Vagina (tissue), 2 donors: ENCODE data around the gene GYPC. TPM values are rescaled to one million over a fixed set of nuclear protein-coding genes. Genes with fewer than 3 reads are reported as not detected.
A peak's percentile ranks its signal among the peaks of the same experiment; 100 is the strongest.
"Not testable (repeated sequence)": the region's sequence is repeated elsewhere in the genome, so short reads cannot be mapped to it uniquely, and the experiment has no call there.

Experiments
- DNase-seq, 2 donors: peaks; one replicate each; pipeline ENCODE4 v3.0.0-alpha.2; 2017; ENCODE audit errors: extremely low spot score in 2 of 2
- H3K27ac ChIP-seq: fragments of 200-600 bp; sonication (generic); one replicate; pipeline ENCODE4 v1.5.1; 2019
- H3K27me3 ChIP-seq: fragments of 200-600 bp; sonication (generic); one replicate; pipeline ENCODE4 v1.5.1; 2019
- H3K36me3 ChIP-seq, 2 donors: fragments of 200-600 bp; sonication (generic); one replicate each; pipeline ENCODE4 v1.5.1; 2017 to 2019
- H3K4me1 ChIP-seq: fragments of 200-600 bp; sonication (generic); one replicate; pipeline ENCODE4 v1.5.1; 2019
- H3K4me3 ChIP-seq, 2 donors: fragments of 200-600 bp; sonication (generic); 1 replicate in 1 of 2; 2 replicates in 1 of 2; pipeline ENCODE4 v1.5.1; 2016 to 2019
- H3K9me3 ChIP-seq: fragments of 200-600 bp; sonication (generic); one replicate; pipeline ENCODE4 v1.5.1; 2019
- POLR2A ChIP-seq, 2 donors: fragments of 450-650 bp; IDR thresholded peaks; one replicate each; pipeline ENCODE4 v1.6.1; 2017; ENCODE audit warnings: antibody characterized with exemption in 2 of 2, mild to moderate bottlenecking in 2 of 2, moderate library complexity in 2 of 2
- POLR2AphosphoS5 ChIP-seq, 2 donors: sonication (generic); formaldehyde crosslinking; IDR thresholded peaks; one replicate each; pipeline ENCODE4 v1.9.0; 2017; ENCODE audit warnings: antibody characterized with exemption in 2 of 2, mild to moderate bottlenecking in 2 of 2, low read depth in 1 of 2; ENCODE audit not compliant: insufficient read depth in 1 of 2
- intact Hi-C: fragments of 100-400 bp; cut with DNase I; formaldehyde crosslinking; loops from one replicate; pipeline ENCODE4 v1.15.1; 2023
- total RNA-seq: library from RNA; depleted of rRNA; stranded (reverse); fragments of >200 nt; gene quantifications from one replicate; pipeline ENCODE4 v1.2.3, GENCODE V29; 2016
- TF ChIP-seq, protein P1 (sequence below), 3 experiments: fragments of 450-650 bp in 2 of 3; fragments of 200-600 bp in 1 of 3; sonication (generic) in 1 of 3; IDR thresholded peaks; one replicate each; pipeline ENCODE4 v1.5.1; 2017 to 2019; ENCODE audit warnings: antibody characterized with exemption in 3 of 3, mild to moderate bottlenecking in 2 of 3, moderate library complexity in 2 of 3

Gene GYPC
- total RNA-seq, 1 donor from 2014 or later = 84.2 TPM

DNA sequence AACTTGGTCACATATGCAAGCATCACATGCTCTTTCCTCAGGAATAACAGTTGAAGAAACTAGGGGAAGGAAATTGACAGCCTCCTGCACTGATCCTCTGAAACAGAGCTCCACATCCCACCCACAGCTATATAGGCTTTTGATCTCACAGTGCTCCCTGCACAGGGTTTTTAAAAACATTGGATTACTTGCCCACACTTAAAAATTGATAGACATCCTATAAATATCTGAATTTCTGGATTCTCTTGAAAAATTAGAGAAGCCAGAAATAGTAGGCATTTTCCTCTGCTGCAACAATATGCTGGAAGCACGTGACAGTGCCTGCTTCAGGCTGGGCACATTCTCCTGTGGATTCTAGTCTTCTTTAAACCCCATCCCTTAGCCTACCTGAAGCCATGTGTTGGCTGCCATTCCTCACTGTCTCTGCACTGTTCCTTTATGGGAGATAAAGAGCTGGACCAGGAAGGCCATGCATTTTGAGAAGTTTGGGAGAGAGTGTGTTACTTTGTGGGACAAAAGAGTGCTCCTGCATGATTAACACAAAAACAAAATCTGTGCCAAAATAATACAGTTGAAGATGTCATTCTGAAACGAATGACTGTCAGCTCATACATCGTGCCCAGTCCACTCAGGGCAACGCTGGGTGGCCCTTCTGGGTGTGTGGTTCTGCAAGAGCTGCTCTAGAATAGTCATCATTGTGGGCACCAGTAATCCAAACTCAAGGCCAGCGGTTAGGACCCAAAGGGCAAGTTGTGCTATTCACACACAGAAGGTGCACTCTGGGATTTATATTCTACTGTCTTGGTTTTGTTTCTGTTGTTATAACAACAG, 59.8 kb downstream of the GYPC start:
- DNase-seq = peak; percentile 4 to 37
- no peak overlapping the region for H3K4me3 ChIP-seq
- intact Hi-C loops = no loop called here
- no peak for TF ChIP-seq POLR2AphosphoS5 (IDR thresholded peaks at IDR 0.05; ENCODE audit: insufficient read depth in 1 of 2, low read depth in 1 of 2)
- TF ChIP-seq, protein P1, sequence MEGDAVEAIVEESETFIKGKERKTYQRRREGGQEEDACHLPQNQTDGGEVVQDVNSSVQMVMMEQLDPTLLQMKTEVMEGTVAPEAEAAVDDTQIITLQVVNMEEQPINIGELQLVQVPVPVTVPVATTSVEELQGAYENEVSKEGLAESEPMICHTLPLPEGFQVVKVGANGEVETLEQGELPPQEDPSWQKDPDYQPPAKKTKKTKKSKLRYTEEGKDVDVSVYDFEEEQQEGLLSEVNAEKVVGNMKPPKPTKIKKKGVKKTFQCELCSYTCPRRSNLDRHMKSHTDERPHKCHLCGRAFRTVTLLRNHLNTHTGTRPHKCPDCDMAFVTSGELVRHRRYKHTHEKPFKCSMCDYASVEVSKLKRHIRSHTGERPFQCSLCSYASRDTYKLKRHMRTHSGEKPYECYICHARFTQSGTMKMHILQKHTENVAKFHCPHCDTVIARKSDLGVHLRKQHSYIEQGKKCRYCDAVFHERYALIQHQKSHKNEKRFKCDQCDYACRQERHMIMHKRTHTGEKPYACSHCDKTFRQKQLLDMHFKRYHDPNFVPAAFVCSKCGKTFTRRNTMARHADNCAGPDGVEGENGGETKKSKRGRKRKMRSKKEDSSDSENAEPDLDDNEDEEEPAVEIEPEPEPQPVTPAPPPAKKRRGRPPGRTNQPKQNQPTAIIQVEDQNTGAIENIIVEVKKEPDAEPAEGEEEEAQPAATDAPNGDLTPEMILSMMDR (IDR thresholded peaks at IDR 0.05) = no peak
- TF ChIP-seq POLR2A (IDR thresholded peaks at IDR 0.05) = no peak
- H3K27ac ChIP-seq = no peak overlapping the region
- H3K4me1 ChIP-seq = no peaks in the 10 kb centered on the region
- no peaks in the 10 kb centered on the region for H3K9me3 ChIP-seq
- no peaks in the 10 kb centered on the region for H3K36me3 ChIP-seq
- H3K27me3 ChIP-seq = no peaks in the 10 kb centered on the region

DNA sequence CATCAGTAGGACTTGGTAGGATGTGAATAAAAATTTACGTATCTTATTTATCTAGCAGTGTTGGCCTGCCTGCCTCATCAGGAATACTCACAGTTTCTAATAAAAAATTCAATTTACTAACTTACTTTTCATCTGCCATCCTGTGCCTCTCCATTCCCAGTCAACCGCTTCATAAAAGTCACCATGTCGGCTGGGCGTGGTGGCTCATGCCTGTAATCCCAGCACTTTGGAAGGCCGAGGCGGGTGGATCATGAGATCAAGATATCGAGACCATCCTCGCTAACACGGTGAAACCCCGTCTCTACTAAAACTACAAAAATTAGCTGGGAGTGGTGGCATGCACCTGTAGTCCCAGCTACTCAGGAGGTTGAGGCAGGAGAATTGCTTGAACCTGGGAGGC, 61.3 kb downstream of the GYPC start:
- intact Hi-C loops, H3K27ac ChIP-seq, H3K36me3 ChIP-seq, H3K4me1 ChIP-seq, DNase-seq, H3K4me3 ChIP-seq, H3K27me3 ChIP-seq, H3K9me3 ChIP-seq: not testable (repeated sequence)

DNA sequence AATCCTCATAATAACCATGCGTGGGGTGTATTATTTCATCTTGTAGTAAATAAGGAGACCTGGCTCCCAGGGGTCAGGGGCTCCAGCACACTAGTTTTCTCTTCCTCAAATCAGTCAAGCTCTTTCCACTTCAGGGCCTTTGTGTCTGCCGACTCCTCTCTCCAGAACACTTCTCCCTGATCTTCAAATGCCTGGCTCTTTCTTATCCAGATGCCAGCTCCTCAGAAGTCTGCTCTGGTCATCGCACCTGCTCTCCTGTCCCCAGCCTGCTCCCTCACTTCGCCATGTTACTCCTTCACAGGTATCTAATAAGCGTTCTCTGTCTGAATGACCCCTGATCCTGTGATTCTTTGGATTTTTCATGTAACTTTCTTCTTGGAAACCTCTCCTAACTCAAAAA, 62.0 kb downstream of the GYPC start:
- Histone ChIP-seq H3K27ac (no peak overlapping the region), H3K4me1 (peaks cover 9% of the 10 kb centered on the region), H3K27me3 (no peaks in the 10 kb centered on the region), H3K36me3 (no peaks in the 10 kb centered on the region), H3K4me3 (no peak overlapping the region), H3K9me3 (no peaks in the 10 kb centered on the region)
- intact Hi-C loops = no loop called here
- TF ChIP-seq, protein P1 (IDR thresholded peaks at IDR 0.05) = no peak
- TF ChIP-seq POLR2A (IDR thresholded peaks at IDR 0.05) (no peak), POLR2AphosphoS5 (IDR thresholded peaks at IDR 0.05; ENCODE audit: insufficient read depth in 1 of 2, low read depth in 1 of 2) (no peak)
- DNase-seq = no peak

GRCh38 chr2:126719191-126719832, 63.4 kb downstream of the GYPC start:
- TF ChIP-seq, protein P1 (IDR thresholded peaks at IDR 0.05) = no peak
- TF ChIP-seq POLR2A (IDR thresholded peaks at IDR 0.05) (no peak), POLR2AphosphoS5 (IDR thresholded peaks at IDR 0.05; ENCODE audit: insufficient read depth in 1 of 2, low read depth in 1 of 2) (no peak)
- H3K4me1 ChIP-seq = peaks cover 12% of the 10 kb centered on the region
- no peaks in the 10 kb centered on the region for H3K9me3 ChIP-seq
- H3K36me3 ChIP-seq = no peaks in the 10 kb centered on the region
- no peak overlapping the region for H3K4me3 ChIP-seq
- intact Hi-C loops = no loop called here
- H3K27ac ChIP-seq = no peak overlapping the region
- no peaks in the 10 kb centered on the region for H3K27me3 ChIP-seq
- no peak for DNase-seq

DNA sequence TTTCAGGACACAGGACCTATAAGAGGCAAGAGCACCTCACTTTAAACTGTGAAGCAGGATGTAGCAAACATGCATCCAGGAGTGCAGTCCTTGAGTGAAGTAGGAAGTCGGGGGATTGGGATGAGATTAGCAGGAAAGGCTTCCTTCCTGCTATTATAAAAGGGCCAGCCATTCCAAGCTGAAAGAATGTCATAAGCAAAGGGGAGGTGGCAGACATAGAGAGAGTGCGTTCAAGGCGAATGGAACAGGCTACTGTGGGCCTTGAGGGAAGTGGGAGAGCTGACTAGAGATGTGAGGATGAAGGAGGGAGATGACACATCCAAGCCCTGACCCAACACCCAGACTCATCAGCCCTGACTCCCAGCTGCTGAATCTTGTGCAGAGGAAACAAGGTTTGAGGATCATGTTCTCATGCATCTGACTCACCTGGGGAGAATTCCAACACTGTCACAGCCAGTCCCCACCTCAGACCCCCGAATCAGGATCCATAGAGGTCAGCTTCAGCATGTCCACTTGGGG, 63.9 kb downstream of the GYPC start:
- Histone ChIP-seq H3K4me1 (peaks cover 12% of the 10 kb centered on the region), H3K9me3 (no peaks in the 10 kb centered on the region), H3K4me3 (no peak overlapping the region), H3K27me3 (no peaks in the 10 kb centered on the region), H3K36me3 (no peaks in the 10 kb centered on the region), H3K27ac (no peak overlapping the region)
- intact Hi-C loops = no loop called here
- TF ChIP-seq, protein P1 (IDR thresholded peaks at IDR 0.05) = no peak
- TF ChIP-seq POLR2A (IDR thresholded peaks at IDR 0.05) = no peak
- TF ChIP-seq POLR2AphosphoS5 (IDR thresholded peaks at IDR 0.05; ENCODE audit: insufficient read depth in 1 of 2, low read depth in 1 of 2) = no peak
- DNase-seq = no peak
